GM12801 (cell line): ENCODE data around the gene TECR.

Experiments
- TF ChIP-seq, protein P1 (sequence below): IDR thresholded peaks from one replicate; pipeline ENCODE4 v1.5.1; 2011; ENCODE audit warnings: control low read depth; ENCODE audit not compliant: insufficient read length; ENCODE audit errors: extremely low read depth

TECR gene

DNA sequence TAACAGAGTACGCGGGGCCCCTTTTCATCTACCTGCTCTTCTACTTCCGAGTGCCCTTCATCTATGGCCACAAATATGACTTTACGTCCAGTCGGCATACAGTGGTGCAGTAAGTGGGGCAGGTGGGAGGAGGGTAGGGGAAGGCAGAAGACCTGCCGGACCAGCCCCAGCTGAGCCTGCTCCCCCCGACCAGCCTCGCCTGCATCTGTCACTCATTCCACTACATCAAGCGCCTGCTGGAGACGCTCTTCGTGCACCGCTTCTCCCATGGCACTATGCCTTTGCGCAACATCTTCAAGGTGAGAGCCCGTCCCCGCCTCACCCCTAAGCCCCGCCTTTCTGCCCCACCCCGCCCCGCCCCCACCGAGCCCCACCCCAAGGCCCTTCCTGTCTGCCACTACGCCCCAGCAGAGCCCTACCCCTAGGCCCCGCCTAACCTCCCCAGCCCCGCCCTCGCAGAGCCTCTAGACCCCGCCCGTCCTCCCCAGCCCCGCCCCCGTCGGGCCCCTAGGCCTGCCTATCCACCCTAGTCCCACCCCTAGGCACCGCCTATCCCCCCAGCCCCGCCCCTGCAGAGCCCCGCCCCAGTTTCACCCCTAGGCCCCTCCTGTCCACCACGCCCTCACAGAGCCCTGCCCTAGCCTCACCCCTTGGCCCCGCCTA lies 34.7 kb downstream of the TECR start:
- TF ChIP-seq, protein P1, sequence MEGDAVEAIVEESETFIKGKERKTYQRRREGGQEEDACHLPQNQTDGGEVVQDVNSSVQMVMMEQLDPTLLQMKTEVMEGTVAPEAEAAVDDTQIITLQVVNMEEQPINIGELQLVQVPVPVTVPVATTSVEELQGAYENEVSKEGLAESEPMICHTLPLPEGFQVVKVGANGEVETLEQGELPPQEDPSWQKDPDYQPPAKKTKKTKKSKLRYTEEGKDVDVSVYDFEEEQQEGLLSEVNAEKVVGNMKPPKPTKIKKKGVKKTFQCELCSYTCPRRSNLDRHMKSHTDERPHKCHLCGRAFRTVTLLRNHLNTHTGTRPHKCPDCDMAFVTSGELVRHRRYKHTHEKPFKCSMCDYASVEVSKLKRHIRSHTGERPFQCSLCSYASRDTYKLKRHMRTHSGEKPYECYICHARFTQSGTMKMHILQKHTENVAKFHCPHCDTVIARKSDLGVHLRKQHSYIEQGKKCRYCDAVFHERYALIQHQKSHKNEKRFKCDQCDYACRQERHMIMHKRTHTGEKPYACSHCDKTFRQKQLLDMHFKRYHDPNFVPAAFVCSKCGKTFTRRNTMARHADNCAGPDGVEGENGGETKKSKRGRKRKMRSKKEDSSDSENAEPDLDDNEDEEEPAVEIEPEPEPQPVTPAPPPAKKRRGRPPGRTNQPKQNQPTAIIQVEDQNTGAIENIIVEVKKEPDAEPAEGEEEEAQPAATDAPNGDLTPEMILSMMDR = no peak

DNA sequence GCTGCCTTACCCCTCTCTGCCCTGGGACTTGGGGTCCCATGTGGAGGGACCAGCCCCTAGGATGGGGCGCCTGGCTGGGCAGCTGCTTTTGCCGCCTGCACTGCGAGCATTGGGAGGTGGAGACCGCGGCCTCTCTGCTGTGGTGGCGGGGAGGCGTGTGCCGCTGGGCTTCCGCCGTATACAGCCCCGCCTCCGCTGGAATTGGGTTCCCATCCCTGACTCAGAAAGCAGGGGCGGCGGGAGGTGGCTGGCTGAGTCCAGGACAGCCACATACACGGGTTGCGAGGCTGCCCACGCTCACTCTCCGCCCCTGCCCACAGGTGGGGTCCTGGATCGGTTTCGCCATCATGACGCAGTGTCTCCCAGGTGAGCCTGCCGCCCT lies 35.9 kb downstream of the TECR start:
- TF ChIP-seq, protein P1 = no peak

DNA sequence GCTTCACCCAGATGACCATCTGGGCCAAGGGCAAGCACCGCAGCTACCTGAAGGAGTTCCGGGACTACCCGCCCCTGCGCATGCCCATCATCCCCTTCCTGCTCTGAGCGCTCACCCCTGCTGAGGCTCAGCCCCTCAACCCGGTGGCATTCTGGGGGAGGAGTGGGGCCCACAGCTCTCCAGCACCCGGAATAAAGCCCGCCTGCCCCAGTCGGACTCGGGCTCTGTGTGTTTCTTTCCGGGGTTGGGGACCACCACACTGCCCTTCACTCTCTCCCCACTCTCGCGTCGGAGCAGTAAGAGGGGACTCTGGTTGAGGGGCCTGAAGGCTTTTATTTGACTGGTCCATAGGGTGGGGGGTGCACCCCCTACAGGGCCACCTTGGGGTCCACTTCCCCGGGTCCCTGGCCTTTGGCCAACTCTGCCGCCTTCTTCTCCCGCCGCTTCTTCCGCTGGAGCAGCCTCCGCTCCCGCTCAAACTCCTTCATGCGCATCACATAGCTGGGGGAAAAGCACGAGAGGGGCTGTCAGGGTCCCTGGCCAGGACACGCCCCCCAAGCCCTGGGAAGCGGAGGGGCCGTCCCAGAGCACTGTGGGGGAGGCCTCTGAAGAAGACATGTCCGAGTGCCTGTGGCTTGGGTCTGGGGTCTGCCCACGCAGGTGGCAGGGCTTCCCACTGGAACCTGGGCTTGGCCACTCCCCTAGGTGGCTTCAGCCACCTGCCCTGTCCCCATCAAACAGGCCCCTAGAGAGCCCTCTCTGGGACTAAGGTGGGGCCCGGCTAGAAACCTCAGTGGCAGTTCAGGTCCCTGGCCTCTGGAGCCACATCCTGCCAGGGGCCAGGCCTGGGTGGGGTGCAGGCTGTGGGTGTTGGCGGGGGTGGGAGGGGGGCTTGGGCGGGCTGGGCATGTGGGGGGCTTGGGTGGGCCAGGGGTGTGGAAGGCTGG lies 36.6 kb downstream of the TECR start:
- TF ChIP-seq, protein P1 = no peak

DNA sequence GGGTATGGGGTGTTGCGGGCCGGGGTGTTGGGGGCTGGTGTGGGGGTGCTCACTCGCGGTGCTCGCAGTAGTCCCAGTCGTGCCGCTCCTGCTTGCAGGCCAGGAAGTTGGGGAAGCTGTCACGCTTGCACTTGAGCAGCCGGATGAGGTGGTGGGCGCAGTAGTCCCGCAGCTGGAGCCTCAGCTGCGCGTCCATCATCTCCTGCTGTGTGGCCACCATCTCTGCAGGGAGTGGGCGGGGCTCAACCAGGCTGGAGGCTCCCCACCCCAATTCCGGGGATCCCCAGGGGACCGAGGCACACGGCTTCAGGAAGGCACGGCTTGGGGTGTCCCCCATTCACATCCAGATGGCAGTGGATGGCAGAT lies 37.3 kb downstream of the TECR start:
- TF ChIP-seq, protein P1 = no peak

DNA sequence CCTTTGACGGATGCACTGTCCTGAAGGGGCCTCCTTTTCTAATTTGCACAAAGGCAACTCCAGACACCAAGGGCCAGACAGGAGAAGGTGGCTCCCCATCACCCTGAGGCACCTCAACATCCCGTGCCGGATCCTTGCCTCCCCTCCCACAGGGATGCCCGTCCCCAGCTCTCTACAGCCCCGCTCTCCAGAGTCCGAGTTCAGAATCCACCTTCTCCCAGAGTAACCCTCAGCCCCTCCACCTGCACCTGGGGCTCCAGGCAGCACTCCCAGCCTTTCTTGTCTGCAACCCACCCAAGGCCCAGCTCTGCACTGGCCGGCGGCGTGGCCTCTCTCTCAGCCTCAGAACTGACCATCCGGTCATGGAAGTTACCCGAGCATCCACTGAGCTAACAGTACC lies 37.7 kb downstream of the TECR start:
- TF ChIP-seq, protein P1 = no peak

DNA sequence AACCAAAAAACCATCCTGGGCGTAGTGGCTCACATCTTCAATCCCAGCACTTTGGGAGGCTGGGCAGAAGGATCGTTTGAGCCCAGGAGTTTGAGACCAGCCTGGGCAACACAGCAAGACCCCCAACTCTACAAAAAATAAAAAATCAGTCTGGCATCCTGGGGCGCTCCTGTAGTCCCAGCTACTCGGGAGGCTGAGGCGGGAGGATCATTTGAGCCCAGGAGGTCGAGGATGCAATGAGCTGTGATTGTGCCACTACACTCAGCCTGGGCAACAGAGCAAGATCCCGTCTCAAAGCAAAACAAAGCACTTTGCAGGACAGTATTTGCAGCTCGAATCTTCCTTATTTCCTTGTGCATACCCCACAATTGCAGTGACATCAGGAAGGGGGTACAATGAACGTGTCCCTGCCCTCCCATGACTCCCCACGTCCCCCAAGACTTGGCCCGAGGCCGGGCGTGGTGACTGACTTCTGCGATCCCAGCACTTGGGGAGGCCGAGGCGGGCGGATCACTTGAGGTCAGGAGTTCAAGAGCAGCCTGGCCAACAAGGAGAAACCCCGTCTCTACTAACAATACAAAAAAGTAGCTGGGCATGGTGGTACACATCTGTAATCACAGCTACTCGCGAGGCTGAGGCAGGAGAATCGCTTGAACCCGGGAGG lies 41.6 kb downstream of the TECR start:
- TF ChIP-seq, protein P1 = no peak
